Measurements from ENCODE around the gene TCF3.

DNA sequence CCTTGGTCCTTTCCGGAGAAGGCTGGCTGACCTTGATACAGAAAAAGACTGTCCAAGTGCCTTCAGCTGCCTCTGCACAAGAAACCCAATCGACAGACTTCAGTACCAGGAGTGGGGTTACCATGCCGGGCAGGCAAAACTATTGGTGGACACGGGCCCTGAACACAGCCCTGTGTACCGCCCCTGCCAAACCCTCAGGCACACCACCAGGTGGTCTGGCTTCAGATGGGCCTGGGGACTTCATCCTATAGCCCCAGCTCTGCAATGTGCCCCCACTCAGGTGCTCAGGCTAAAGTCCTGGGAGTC is 17.5 kb downstream of the TCF3 start:
- TF ChIP-seq, protein P1, sequence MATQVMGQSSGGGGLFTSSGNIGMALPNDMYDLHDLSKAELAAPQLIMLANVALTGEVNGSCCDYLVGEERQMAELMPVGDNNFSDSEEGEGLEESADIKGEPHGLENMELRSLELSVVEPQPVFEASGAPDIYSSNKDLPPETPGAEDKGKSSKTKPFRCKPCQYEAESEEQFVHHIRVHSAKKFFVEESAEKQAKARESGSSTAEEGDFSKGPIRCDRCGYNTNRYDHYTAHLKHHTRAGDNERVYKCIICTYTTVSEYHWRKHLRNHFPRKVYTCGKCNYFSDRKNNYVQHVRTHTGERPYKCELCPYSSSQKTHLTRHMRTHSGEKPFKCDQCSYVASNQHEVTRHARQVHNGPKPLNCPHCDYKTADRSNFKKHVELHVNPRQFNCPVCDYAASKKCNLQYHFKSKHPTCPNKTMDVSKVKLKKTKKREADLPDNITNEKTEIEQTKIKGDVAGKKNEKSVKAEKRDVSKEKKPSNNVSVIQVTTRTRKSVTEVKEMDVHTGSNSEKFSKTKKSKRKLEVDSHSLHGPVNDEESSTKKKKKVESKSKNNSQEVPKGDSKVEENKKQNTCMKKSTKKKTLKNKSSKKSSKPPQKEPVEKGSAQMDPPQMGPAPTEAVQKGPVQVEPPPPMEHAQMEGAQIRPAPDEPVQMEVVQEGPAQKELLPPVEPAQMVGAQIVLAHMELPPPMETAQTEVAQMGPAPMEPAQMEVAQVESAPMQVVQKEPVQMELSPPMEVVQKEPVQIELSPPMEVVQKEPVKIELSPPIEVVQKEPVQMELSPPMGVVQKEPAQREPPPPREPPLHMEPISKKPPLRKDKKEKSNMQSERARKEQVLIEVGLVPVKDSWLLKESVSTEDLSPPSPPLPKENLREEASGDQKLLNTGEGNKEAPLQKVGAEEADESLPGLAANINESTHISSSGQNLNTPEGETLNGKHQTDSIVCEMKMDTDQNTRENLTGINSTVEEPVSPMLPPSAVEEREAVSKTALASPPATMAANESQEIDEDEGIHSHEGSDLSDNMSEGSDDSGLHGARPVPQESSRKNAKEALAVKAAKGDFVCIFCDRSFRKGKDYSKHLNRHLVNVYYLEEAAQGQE (IDR thresholded peaks at IDR 0.05; ENCODE audit: borderline replicate concordance), result no peak
- TF ChIP-seq RAD21 (conservative IDR thresholded peaks at IDR 0.05), result no peak
- TF ChIP-seq, protein P2, sequence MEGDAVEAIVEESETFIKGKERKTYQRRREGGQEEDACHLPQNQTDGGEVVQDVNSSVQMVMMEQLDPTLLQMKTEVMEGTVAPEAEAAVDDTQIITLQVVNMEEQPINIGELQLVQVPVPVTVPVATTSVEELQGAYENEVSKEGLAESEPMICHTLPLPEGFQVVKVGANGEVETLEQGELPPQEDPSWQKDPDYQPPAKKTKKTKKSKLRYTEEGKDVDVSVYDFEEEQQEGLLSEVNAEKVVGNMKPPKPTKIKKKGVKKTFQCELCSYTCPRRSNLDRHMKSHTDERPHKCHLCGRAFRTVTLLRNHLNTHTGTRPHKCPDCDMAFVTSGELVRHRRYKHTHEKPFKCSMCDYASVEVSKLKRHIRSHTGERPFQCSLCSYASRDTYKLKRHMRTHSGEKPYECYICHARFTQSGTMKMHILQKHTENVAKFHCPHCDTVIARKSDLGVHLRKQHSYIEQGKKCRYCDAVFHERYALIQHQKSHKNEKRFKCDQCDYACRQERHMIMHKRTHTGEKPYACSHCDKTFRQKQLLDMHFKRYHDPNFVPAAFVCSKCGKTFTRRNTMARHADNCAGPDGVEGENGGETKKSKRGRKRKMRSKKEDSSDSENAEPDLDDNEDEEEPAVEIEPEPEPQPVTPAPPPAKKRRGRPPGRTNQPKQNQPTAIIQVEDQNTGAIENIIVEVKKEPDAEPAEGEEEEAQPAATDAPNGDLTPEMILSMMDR (IDR thresholded peaks at IDR 0.05; ENCODE audit: poor library complexity, severe bottlenecking), result no peak
